H9 (cell line): ENCODE measurements around the gene PGS1. TPM values are rescaled to one million over a fixed set of nuclear protein-coding genes. Genes with fewer than 3 reads are reported as not detected.
A peak's percentile ranks its signal among the peaks of the same experiment; 100 is the strongest.

Experiments used
- DNase-seq: peaks from one replicate; pipeline ENCODE4 v3.0.0-alpha.2; 2017
- H2AFZ ChIP-seq: one replicate; pipeline ENCODE4 v1.6.1; 2013; ENCODE audit warnings: mild to moderate bottlenecking, low read length, control low read depth, moderate library complexity
- H2AK5ac ChIP-seq: 2 replicates; pipeline ENCODE4 v1.6.1; 2013; ENCODE audit warnings: low read length, control low read depth, mixed read lengths; ENCODE audit not compliant: insufficient read length
- H2BK120ac ChIP-seq: one replicate; pipeline ENCODE4 v1.6.1; 2013; ENCODE audit warnings: low read depth, mild to moderate bottlenecking, low read length, control low read depth, inconsistent platforms; ENCODE audit not compliant: poor library complexity, severe bottlenecking
- H2BK12ac ChIP-seq: 2 replicates; pipeline ENCODE4 v1.6.1; 2013; ENCODE audit warnings: low read length, control low read depth, mixed read lengths, low read depth; ENCODE audit not compliant: insufficient read length
- H2BK15ac ChIP-seq: 2 replicates; pipeline ENCODE4 v1.6.1; 2013; ENCODE audit warnings: low read depth, low read length, control low read depth
- H2BK20ac ChIP-seq: one replicate; pipeline ENCODE4 v1.6.1; 2013; ENCODE audit warnings: low read depth, mild to moderate bottlenecking, low read length, control low read depth, inconsistent platforms; ENCODE audit not compliant: poor library complexity, severe bottlenecking
- H2BK5ac ChIP-seq: 2 replicates; pipeline ENCODE4 v1.6.1; 2013; ENCODE audit warnings: low read length, control low read depth, mixed read lengths; ENCODE audit not compliant: insufficient read length
- H3K14ac ChIP-seq: 2 replicates; pipeline ENCODE4 v1.6.1; 2013; ENCODE audit warnings: low read length, control low read depth; ENCODE audit not compliant: insufficient read depth
- H3K18ac ChIP-seq: 2 replicates; pipeline ENCODE4 v1.6.1; 2013; ENCODE audit warnings: low read depth, mild to moderate bottlenecking, mixed read lengths, low read length, control low read depth; ENCODE audit not compliant: insufficient read length
- H3K23ac ChIP-seq: 2 replicates; pipeline ENCODE4 v1.6.1; 2013; ENCODE audit warnings: low read length, control low read depth, mixed read lengths, low read depth; ENCODE audit not compliant: insufficient read length
- H3K23me2 ChIP-seq: 2 replicates; pipeline ENCODE4 v1.6.1; 2013; ENCODE audit warnings: low read depth, mild to moderate bottlenecking, mixed read lengths, low read length, control low read depth; ENCODE audit not compliant: insufficient read length, poor library complexity, severe bottlenecking
- H3K27ac ChIP-seq: 2 replicates; pipeline ENCODE4 v1.5.1; 2013; ENCODE audit warnings: low read length, control low read depth, mixed read lengths, low read depth; ENCODE audit not compliant: insufficient read length
- H3K27me3 ChIP-seq: 2 replicates; pipeline ENCODE4 v1.6.1; 2013; ENCODE audit warnings: low read length, control low read depth, inconsistent platforms; ENCODE audit not compliant: insufficient read depth
- H3K4ac ChIP-seq: 2 replicates; pipeline ENCODE4 v1.6.1; 2013; ENCODE audit warnings: low read depth, mild to moderate bottlenecking, control low read depth, inconsistent platforms, low read length, moderate library complexity
- H3K4me1 ChIP-seq: 2 replicates; pipeline ENCODE4 v1.6.1; 2013; ENCODE audit warnings: low read length, control low read depth, inconsistent platforms; ENCODE audit not compliant: insufficient read depth
- H3K4me2 ChIP-seq: 2 replicates; pipeline ENCODE4 v1.6.1; 2013; ENCODE audit warnings: low read length, control low read depth, mixed read lengths; ENCODE audit not compliant: insufficient read length, insufficient read depth
- H3K56ac ChIP-seq: 2 replicates; pipeline ENCODE4 v1.6.1; 2013; ENCODE audit warnings: low read depth, mild to moderate bottlenecking, mixed read lengths, low read length, control low read depth; ENCODE audit not compliant: insufficient read length
- H3K79me1 ChIP-seq: 2 replicates; pipeline ENCODE4 v1.6.1; 2013; ENCODE audit warnings: low read depth, mild to moderate bottlenecking, moderate library complexity, low read length, control low read depth, inconsistent platforms; ENCODE audit not compliant: insufficient read depth, poor library complexity, severe bottlenecking
- H3K79me2 ChIP-seq: 2 replicates; pipeline ENCODE4 v1.6.1; 2013; ENCODE audit warnings: low read length, control low read depth, inconsistent platforms; ENCODE audit not compliant: insufficient read depth
- H3K9ac ChIP-seq: 2 replicates; pipeline ENCODE4 v1.6.1; 2013; ENCODE audit warnings: low read length, control low read depth, mixed read lengths; ENCODE audit not compliant: insufficient read length; ENCODE audit errors: extremely low read depth
- H3K9me3 ChIP-seq: one replicate; pipeline ENCODE4 v1.6.1; 2013; ENCODE audit warnings: low read depth, low read length, inconsistent platforms; ENCODE audit not compliant: control insufficient read depth
- H3T11ph ChIP-seq: one replicate; pipeline ENCODE4 v1.6.1; 2013; ENCODE audit warnings: mild to moderate bottlenecking, low read length, control low read depth, inconsistent platforms
- H4K20me1 ChIP-seq: one replicate; pipeline ENCODE4 v1.6.1; 2013; ENCODE audit not compliant: control insufficient read depth, insufficient read length, insufficient read depth
- H4K5ac ChIP-seq: 2 replicates; pipeline ENCODE4 v1.6.1; 2013; ENCODE audit warnings: low read depth, mild to moderate bottlenecking, mixed read lengths, low read length, control low read depth; ENCODE audit not compliant: insufficient read length
- H4K8ac ChIP-seq: replicated peaks from 2 replicates; pipeline ENCODE4 v1.6.1; 2013; ENCODE audit warnings: low read length, control low read depth, mixed read lengths, low read depth; ENCODE audit not compliant: insufficient read length
- H4K91ac ChIP-seq: 2 replicates; pipeline ENCODE4 v1.6.1; 2013; ENCODE audit warnings: low read depth, mild to moderate bottlenecking, moderate library complexity, mixed read lengths, low read length, control low read depth; ENCODE audit not compliant: insufficient read length
- H3K27ac Mint-ChIP-seq, 3 experiments: 2 replicates in 2 of 3; 3 replicates in 1 of 3; pipeline ENCODE4 v1.8.0; 2020 to 2021; ENCODE audit warnings: mixed read lengths in 3 of 3, mild to moderate bottlenecking in 1 of 3, moderate library complexity in 1 of 3
- H3K27me3 Mint-ChIP-seq: 2 replicates; pipeline ENCODE4 v1.8.0; 2021; ENCODE audit warnings: low read depth, mild to moderate bottlenecking, moderate library complexity, mixed read lengths
- H3K36me3 Mint-ChIP-seq, 3 experiments: 2 replicates in 2 of 3; 3 replicates in 1 of 3; pipeline ENCODE4 v1.8.0; 2020 to 2021; ENCODE audit warnings: low read depth in 3 of 3, mixed read lengths in 3 of 3; ENCODE audit not compliant: insufficient read depth in 1 of 3
- H3K4me1 Mint-ChIP-seq, 2 experiments: 2 replicates each; pipeline ENCODE4 v1.8.0; 2020; ENCODE audit warnings: mixed read lengths in 2 of 2
- H3K4me3 Mint-ChIP-seq, 2 experiments: 2 replicates in 1 of 2; 3 replicates in 1 of 2; pipeline ENCODE4 v1.8.0; 2020 to 2021; ENCODE audit warnings: mild to moderate bottlenecking in 2 of 2, mixed read lengths in 2 of 2, moderate library complexity in 1 of 2
- H3K9me3 Mint-ChIP-seq, 2 experiments: 2 replicates in 1 of 2; 3 replicates in 1 of 2; pipeline ENCODE4 v1.8.0; 2020; ENCODE audit warnings: mild to moderate bottlenecking in 2 of 2, mixed read lengths in 2 of 2, moderate library complexity in 1 of 2
- CTCF ChIP-seq: fragments of 200-600 bp; sonication (generic); conservative IDR thresholded peaks from 3 replicates; pipeline ENCODE4 v1.8.0; 2021; ENCODE audit warnings: antibody characterized with exemption, mild to moderate bottlenecking
- WGBS: extraction: QIAGEN DNeasy Blood & Tissue Kit; methylation state at CpG from one replicate; pipeline ENCODE4 v1.1.7; 2013; ENCODE audit warnings: missing lambda C conversion rate, low lambda C conversion rate, mixed read lengths; ENCODE audit not compliant: insufficient read length; ENCODE audit errors: extremely low coverage; 5-methylcytosine and 5-hydroxymethylcytosine counted together
- total RNA-seq: library from RNA; stranded (reverse); gene quantifications from 2 replicates; pipeline ENCODE4 v1.2.1, GENCODE V29; 2021

PGS1 gene
- total RNA-seq, 1 experiment from 2014 or later, result 45.7 TPM

GRCh38 chr17:78399028-78399692, 20.7 kb downstream of the PGS1 start:
- H3K9me3 Mint-ChIP-seq, result no peaks in the 10 kb centered on the region
- H3K56ac ChIP-seq, result no peak overlapping the region
- no peaks in the 10 kb centered on the region for H3K27me3 ChIP-seq
- H4K20me1 ChIP-seq, result peaks cover 5% of the 10 kb centered on the region
- H3K4me1 Mint-ChIP-seq, result peaks cover 0 to 5% of the 10 kb centered on the region in 2 experiments; a peak in 1 of 4 replicates
- H3K4me3 Mint-ChIP-seq, result no peak overlapping the region
- H3K23ac ChIP-seq, result no peak overlapping the region
- H3K4ac ChIP-seq, result no peak overlapping the region
- H2BK5ac ChIP-seq, result no peak overlapping the region
- no peak for DNase-seq
- H3K36me3 Mint-ChIP-seq, result peaks cover 59 to 91% (median 84%) of the 10 kb centered on the region in 3 experiments; a peak in 6 of 7 replicates
- no peak overlapping the region for H2BK15ac ChIP-seq
- no peak overlapping the region for H3K9ac ChIP-seq
- no peak overlapping the region for H2BK12ac ChIP-seq
- H3T11ph ChIP-seq, result no peak overlapping the region
- H3K23me2 ChIP-seq, result no peaks in the 10 kb centered on the region
- H3K4me1 ChIP-seq, result no peaks in the 10 kb centered on the region
- peaks cover 4% of the 10 kb centered on the region; the same call in 1 of the 2 replicates for H3K79me2 ChIP-seq
- no peak overlapping the region for H4K8ac ChIP-seq
- H3K14ac ChIP-seq, result no peak overlapping the region
- H2AFZ ChIP-seq, result no peak overlapping the region
- no peak overlapping the region for H3K18ac ChIP-seq
- H2BK20ac ChIP-seq, result no peak overlapping the region
- WGBS, result no CpG with 5 or more reads among the region's 28 CpGs
- H3K27ac ChIP-seq, result no peak overlapping the region
- no peak overlapping the region for H2AK5ac ChIP-seq
- no peaks in the 10 kb centered on the region for H3K27me3 Mint-ChIP-seq
- no peak overlapping the region for H3K4me2 ChIP-seq
- H4K91ac ChIP-seq, result no peak overlapping the region
- H3K9me3 ChIP-seq, result no peaks in the 10 kb centered on the region
- no peak overlapping the region for H2BK120ac ChIP-seq
- H3K27ac Mint-ChIP-seq, result peak overlapping the region in 1 of 3 experiments; percentile 49; a peak in 1 of 7 replicates
- no peaks in the 10 kb centered on the region for H3K79me1 ChIP-seq
- no peak for TF ChIP-seq CTCF
- H4K5ac ChIP-seq, result no peak overlapping the region
